Activated CD8-positive, alpha-beta T cell treated with anti-CD3 and anti-CD28 coated beads for 36 hours (primary cell): ENCODE measurements around the gene MGST2. TPM values are rescaled to one million over a fixed set of nuclear protein-coding genes. Genes with fewer than 3 reads are reported as not detected.
"Not testable (repeated sequence)": the region's sequence is repeated elsewhere in the genome, so short reads cannot be mapped to it uniquely, and the experiment has no call there.

Source experiments
- ATAC-seq: fragments of 200-7000 bp; cut with Tn5 transposase; one replicate; pipeline ENCODE4 v1.10.0; 2021; ENCODE audit warnings: mild to moderate bottlenecking, moderate library complexity
- CTCF ChIA-PET: fragments of 350-600 bp; sonication (Branson Sonifier 250); formaldehyde crosslinking; loops from one replicate; lab custom pipeline; 2021; ENCODE audit warnings: antibody characterized with exemption; lab: Charles Lee
- POLR2A ChIA-PET: fragments of 350-600 bp; sonication (Branson Sonifier 250); formaldehyde crosslinking; loops from one replicate; lab custom pipeline; 2021; ENCODE audit warnings: antibody characterized with exemption; lab: Charles Lee
- DNase-seq: peaks from one replicate; pipeline ENCODE4 v3.0.0-alpha.2; 2020
- H3K27ac Mint-ChIP-seq: one replicate; pipeline ENCODE4 v1.8.0; 2021; ENCODE audit warnings: mild to moderate bottlenecking, mixed read lengths
- H3K27me3 Mint-ChIP-seq: one replicate; pipeline ENCODE4 v1.8.0; 2021; ENCODE audit warnings: mixed read lengths
- H3K36me3 Mint-ChIP-seq: one replicate; pipeline ENCODE4 v1.8.0; 2021; ENCODE audit warnings: low read depth, mixed read lengths
- H3K4me1 Mint-ChIP-seq: one replicate; pipeline ENCODE4 v1.8.0; 2021; ENCODE audit warnings: low read depth, mixed read lengths
- H3K4me3 Mint-ChIP-seq: one replicate; pipeline ENCODE4 v1.8.0; 2021; ENCODE audit warnings: mild to moderate bottlenecking, moderate library complexity, mixed read lengths
- H3K9me3 Mint-ChIP-seq: one replicate; pipeline ENCODE4 v1.8.0; 2021; ENCODE audit warnings: mixed read lengths
- CTCF ChIP-seq: fragments of 200-600 bp; IDR thresholded peaks from one replicate; pipeline ENCODE4 v1.8.0; 2022; ENCODE audit warnings: antibody characterized with exemption, mild to moderate bottlenecking
- intact Hi-C: fragments of 100-400 bp; cut with micrococcal nuclease; formaldehyde crosslinking; loops from one replicate; pipeline ENCODE4 v1.10.0; 2022
- total RNA-seq, 2 experiments: library from RNA; stranded (reverse); gene quantifications; one replicate each; pipeline ENCODE4 v1.2.3, GENCODE V29; 2021

The MGST2 gene
- total RNA-seq, 2 experiments from 2014 or later: 11.7 to 12.4 TPM

- Mint-ChIP-seq H3K27ac (no peak overlapping the region), H3K36me3 (no peaks in the 10 kb centered on the region), H3K4me1 (no peaks in the 10 kb centered on the region), H3K4me3 (no peak overlapping the region), H3K9me3 (no peaks in the 10 kb centered on the region), H3K27me3 (no peaks in the 10 kb centered on the region)
- ChIA-PET POLR2A (no interaction called here), CTCF (interaction anchor here (2.6 kb wide), 1 partner anchor 33 kb away, joined by 14 read pairs; no protein-coding TSS in a partner anchor)
- no peak for ATAC-seq
- no peak for DNase-seq
- TF ChIP-seq CTCF: no peak
- intact Hi-C loops: no loop called here
These were observed 24.8 kb downstream of the MGST2 start for GRCh38 chr4:139690419-139690818.

- no peak overlapping the region for H3K27ac Mint-ChIP-seq
- ChIA-PET POLR2A (no interaction called here), CTCF (interaction anchor here (2.6 kb wide), 1 partner anchor 35 kb away, joined by 14 read pairs; no protein-coding TSS in a partner anchor)
- DNase-seq (no peak), ATAC-seq (no peak)
- no peaks in the 10 kb centered on the region for H3K36me3 Mint-ChIP-seq
- intact Hi-C loops: no loop called here
- TF ChIP-seq CTCF: no peak
- no peaks in the 10 kb centered on the region for H3K4me1 Mint-ChIP-seq
- no peak overlapping the region for H3K4me3 Mint-ChIP-seq
- H3K27me3 Mint-ChIP-seq: no peaks in the 10 kb centered on the region
- H3K9me3 Mint-ChIP-seq: no peaks in the 10 kb centered on the region
These were observed 26.8 kb downstream of the MGST2 start for GRCh38 chr4:139692309-139693012.

GRCh38 chr4:139694522-139695107 is 29.0 kb downstream of the MGST2 start:
- CTCF ChIA-PET: no interaction called here
- Mint-ChIP-seq H3K27ac (no peak overlapping the region), H3K4me3 (no peak overlapping the region), H3K27me3 (no peaks in the 10 kb centered on the region), H3K9me3 (no peaks in the 10 kb centered on the region), H3K36me3 (no peaks in the 10 kb centered on the region), H3K4me1 (no peaks in the 10 kb centered on the region)
- ATAC-seq (no peak), DNase-seq (no peak)
- intact Hi-C loops: no loop called here
- no peak for TF ChIP-seq CTCF
- POLR2A ChIA-PET: no interaction called here

GRCh38 chr4:139696491-139696890 is 30.9 kb downstream of the MGST2 start:
- no peaks in the 10 kb centered on the region for H3K27me3 Mint-ChIP-seq
- H3K4me1 Mint-ChIP-seq: no peaks in the 10 kb centered on the region
- no peak for TF ChIP-seq CTCF
- POLR2A ChIA-PET: no interaction called here
- no peak overlapping the region for H3K27ac Mint-ChIP-seq
- DNase-seq (no peak), ATAC-seq (no peak)
- intact Hi-C loops: no loop called here
- no peaks in the 10 kb centered on the region for H3K36me3 Mint-ChIP-seq
- H3K4me3 Mint-ChIP-seq: no peak overlapping the region
- H3K9me3 Mint-ChIP-seq: no peaks in the 10 kb centered on the region
- CTCF ChIA-PET: interaction anchor here (1.5 kb wide), 1 partner anchor 9 kb away, joined by 5 read pairs; no protein-coding TSS in a partner anchor

- H3K27me3 Mint-ChIP-seq, DNase-seq, intact Hi-C loops, H3K36me3 Mint-ChIP-seq, H3K9me3 Mint-ChIP-seq, H3K4me1 Mint-ChIP-seq, H3K27ac Mint-ChIP-seq, ATAC-seq, H3K4me3 Mint-ChIP-seq, POLR2A ChIA-PET: not testable (repeated sequence)
- CTCF ChIA-PET: interaction anchor here (0.7 to 1.3 kb wide), 3 partner anchors 15 to 43 kb away, joined by 3 to 4 read pairs (median 3); no protein-coding TSS in a partner anchor
These were observed 32.7 kb downstream of the MGST2 start for GRCh38 chr4:139698167-139698925.
